GM23338 (cell line): Measurements from ENCODE around the gene POP4. TPM values are rescaled to one million over a fixed set of nuclear protein-coding genes. Genes with fewer than 3 reads are reported as not detected.

ENCODE experiments used
- ATAC-seq: fragments of 200-7000 bp; cut with Tn5 transposase; 3 replicates; pipeline ENCODE4 v1.9.1; 2020
- DNase-seq: peaks from one replicate; pipeline ENCODE4 v3.0.0-alpha.2; 2015; ENCODE audit warnings: low spot score
- H2AFZ ChIP-seq: fragments of 200-600 bp; sonication (generic); 2 replicates; pipeline ENCODE4 v1.8.0; 2016; ENCODE audit warnings: antibody characterized with exemption, mild to moderate bottlenecking, moderate library complexity
- H3F3A ChIP-seq: fragments of 200-600 bp; sonication (generic); replicated peaks from 2 replicates; pipeline ENCODE4 v1.8.0; 2017; ENCODE audit warnings: antibody characterized with exemption, mixed run types, low read depth
- H3K27ac ChIP-seq: fragments of 200-600 bp; sonication (generic); 2 replicates; pipeline ENCODE4 v1.6.1; 2016; ENCODE audit warnings: low read depth
- H3K27me3 ChIP-seq: fragments of 200-600 bp; sonication (generic); 2 replicates; pipeline ENCODE4 v1.8.0; 2016; ENCODE audit warnings: mild to moderate bottlenecking, mixed run types, moderate library complexity; ENCODE audit not compliant: insufficient read depth
- H3K36me3 ChIP-seq: fragments of 200-600 bp; sonication (generic); 2 replicates; pipeline ENCODE4 v1.8.0; 2016; ENCODE audit warnings: mild to moderate bottlenecking; ENCODE audit not compliant: insufficient read depth
- H3K4me1 ChIP-seq: fragments of 200-600 bp; sonication (generic); 2 replicates; pipeline ENCODE4 v1.8.0; 2016; ENCODE audit warnings: mild to moderate bottlenecking, moderate library complexity; ENCODE audit not compliant: insufficient read depth
- H3K4me2 ChIP-seq: fragments of 200-600 bp; sonication (generic); 2 replicates; pipeline ENCODE4 v1.7.1; 2017; ENCODE audit warnings: mixed run types
- H3K4me3 ChIP-seq: fragments of 200-600 bp; sonication (generic); 2 replicates; pipeline ENCODE4 v1.6.1; 2016; ENCODE audit warnings: mixed run types
- H3K79me2 ChIP-seq: fragments of 200-600 bp; sonication (generic); replicated peaks from 2 replicates; pipeline ENCODE4 v1.8.0; 2017; ENCODE audit warnings: mild to moderate bottlenecking; ENCODE audit not compliant: insufficient read depth
- H3K9me2 ChIP-seq: fragments of 200-600 bp; sonication (generic); 2 replicates; pipeline ENCODE4 v1.8.0; 2017; ENCODE audit not compliant: insufficient read depth
- H4K20me1 ChIP-seq: fragments of 200-600 bp; sonication (generic); replicated peaks from 2 replicates; pipeline ENCODE4 v1.8.0; 2017; ENCODE audit warnings: mild to moderate bottlenecking; ENCODE audit not compliant: insufficient read depth
- H3K27ac Mint-ChIP-seq: 2 replicates; pipeline ENCODE4 v1.8.0; 2020; ENCODE audit warnings: inconsistent platforms, mild to moderate bottlenecking, moderate library complexity, mixed read lengths
- H3K27me3 Mint-ChIP-seq: 3 replicates; pipeline ENCODE4 v1.8.0; 2022; ENCODE audit warnings: low read depth, mild to moderate bottlenecking, moderate library complexity, mixed read lengths, inconsistent platforms; ENCODE audit not compliant: insufficient read depth, poor library complexity
- H3K36me3 Mint-ChIP-seq: 3 replicates; pipeline ENCODE4 v1.8.0; 2021; ENCODE audit warnings: low read depth, mild to moderate bottlenecking, inconsistent platforms, moderate library complexity, mixed read lengths
- H3K4me1 Mint-ChIP-seq: 3 replicates; pipeline ENCODE4 v1.8.0; 2020; ENCODE audit warnings: mild to moderate bottlenecking, inconsistent platforms, mixed read lengths
- H3K4me3 Mint-ChIP-seq: 3 replicates; pipeline ENCODE4 v1.8.0; 2021; ENCODE audit warnings: moderate library complexity, mild to moderate bottlenecking, inconsistent platforms, mixed read lengths
- H3K9me3 Mint-ChIP-seq: 3 replicates; pipeline ENCODE4 v1.8.0; 2020; ENCODE audit warnings: moderate library complexity, mild to moderate bottlenecking, inconsistent platforms, mixed read lengths
- CREB1 ChIP-seq: fragments of 250-450 bp; sonication (Bioruptor Pico); IDR thresholded peaks from 2 replicates; pipeline ENCODE4 v1.5.0; 2020; ENCODE audit warnings: low read depth, mild to moderate bottlenecking, moderate library complexity
- EZH2 ChIP-seq: fragments of 200-600 bp; sonication (generic); IDR thresholded peaks from one replicate; pipeline ENCODE4 v1.8.0; 2017; ENCODE audit warnings: antibody characterized with exemption, mild to moderate bottlenecking, low read depth; ENCODE audit not compliant: unreplicated experiment
- EZH2phosphoT487 ChIP-seq: fragments of 200-600 bp; sonication (generic); IDR thresholded peaks from one replicate; pipeline ENCODE4 v1.8.1; 2018; ENCODE audit warnings: antibody characterized with exemption; ENCODE audit not compliant: unreplicated experiment
- JUNB ChIP-seq: IDR thresholded peaks from one replicate; pipeline ENCODE4 v1.6.1; 2016; ENCODE audit warnings: antibody characterized with exemption; ENCODE audit not compliant: unreplicated experiment
- NANOG ChIP-seq: IDR thresholded peaks from 2 replicates; pipeline ENCODE4 v1.6.1; 2016; ENCODE audit warnings: antibody characterized with exemption, borderline replicate concordance
- POLR2AphosphoS5 ChIP-seq: IDR thresholded peaks from 2 replicates; pipeline ENCODE4 v1.6.1; 2016; ENCODE audit warnings: antibody characterized with exemption, low read depth
- STAT1 ChIP-seq: IDR thresholded peaks from one replicate; pipeline ENCODE4 v1.6.1; 2016; ENCODE audit warnings: antibody characterized with exemption; ENCODE audit not compliant: unreplicated experiment
- ZNF114 ChIP-seq: fragments of 250-450 bp; sonication (Bioruptor Pico); IDR thresholded peaks from 2 replicates; pipeline ENCODE4 v1.5.0; 2020; ENCODE audit warnings: mild to moderate bottlenecking, moderate library complexity
- ZNF331 ChIP-seq: fragments of 250-450 bp; sonication (Bioruptor Pico); IDR thresholded peaks from 2 replicates; pipeline ENCODE4 v1.5.0; 2020; ENCODE audit warnings: low read depth, mild to moderate bottlenecking, moderate library complexity
- polyA plus RNA-seq: library from polyadenylated mRNA; unstranded; fragments of >200 nt; fragmentation: Nextera tagmentation; extraction: Ambion mirVana; gene quantifications from 2 replicates; pipeline ENCODE4 v1.2.1, GENCODE V29; 2016
- total RNA-seq: library from RNA; depleted of rRNA; stranded (reverse); fragments of >200 nt; shearing (Covaris generic); gene quantifications from 2 replicates; pipeline ENCODE4 v1.2.3, GENCODE V29; 2014
- TF ChIP-seq, protein P1 (sequence below): IDR thresholded peaks from one replicate; pipeline ENCODE4 v1.6.1; 2018; ENCODE audit warnings: antibody characterized with exemption; ENCODE audit not compliant: unreplicated experiment
- TF ChIP-seq, protein P2 (sequence below), 2 experiments: fragments of 200-600 bp in 1 of 2; sonication (generic) in 1 of 2; conservative IDR thresholded peaks; 2 replicates each; pipeline versions ENCODE4 v1.5.1 to v1.6.1; 2016 to 2017; ENCODE audit warnings: antibody characterized with exemption in 2 of 2, low read depth in 2 of 2, mild to moderate bottlenecking in 2 of 2, moderate library complexity in 1 of 2
- TF ChIP-seq, protein P3 (sequence below): IDR thresholded peaks from 2 replicates; pipeline ENCODE4 v1.6.1; 2016; ENCODE audit warnings: antibody characterized with exemption
- TF ChIP-seq, protein P4 (sequence below): fragments of 250-450 bp; sonication (Bioruptor Pico); IDR thresholded peaks from 2 replicates; pipeline ENCODE4 v1.5.0; 2020; ENCODE audit warnings: mild to moderate bottlenecking, moderate library complexity

POP4 gene
- total and polyA plus RNA-seq, 2 experiments from 2014 or later = 37.2 to 58.3 TPM

DNA sequence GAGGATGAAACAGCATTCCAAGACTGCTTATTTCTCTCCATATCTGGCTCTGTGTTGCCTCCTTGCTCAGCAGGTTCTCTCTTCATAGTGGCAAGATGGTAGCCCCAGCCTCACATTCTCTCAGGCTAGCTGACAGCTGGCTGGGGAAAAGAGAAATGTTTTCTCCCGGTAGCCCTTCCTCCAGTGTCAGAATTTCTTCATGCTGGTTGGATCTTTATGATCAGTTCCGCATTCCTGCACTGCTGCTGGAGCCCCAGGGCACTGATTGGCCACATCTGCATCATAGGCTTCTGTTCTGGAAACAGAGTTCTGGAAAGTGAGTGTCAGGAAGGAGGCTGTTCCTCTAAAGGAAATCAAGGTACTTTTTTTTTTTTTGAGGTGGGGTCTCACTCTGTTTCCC lies 24.6 kb downstream of the POP4 start:
- Mint-ChIP-seq H3K4me3 (no peak overlapping the region), H3K36me3 (no peaks in the 10 kb centered on the region), H3K27ac (no peak overlapping the region), H3K4me1 (no peaks in the 10 kb centered on the region; the same call in 2 of the 3 replicates), H3K9me3 (no peaks in the 10 kb centered on the region), H3K27me3 (peaks cover 1% of the 10 kb centered on the region)
- Histone ChIP-seq H3K36me3 (no peaks in the 10 kb centered on the region), H3F3A (no peaks in the 10 kb centered on the region), H3K9me2 (no peaks in the 10 kb centered on the region), H2AFZ (no peak overlapping the region), H3K27ac (no peak overlapping the region), H4K20me1 (no peaks in the 10 kb centered on the region), H3K4me1 (0 out of 2 replicates have a peak, but pooled peaks cover 2% of the 10 kb centered on the region), H3K4me2 (no peak overlapping the region), H3K27me3 (no peaks in the 10 kb centered on the region), H3K4me3 (no peak overlapping the region), H3K79me2 (no peaks in the 10 kb centered on the region)
- no peak for ATAC-seq
- no peak for DNase-seq
- TF ChIP-seq CREB1 (CRISPR knock-in tag) (no peak), JUNB (no peak), NANOG (no peak), EZH2phosphoT487 (no peak), ZNF331 (CRISPR knock-in tag) (no peak), ZNF114 (CRISPR knock-in tag) (no peak), STAT1 (no peak), POLR2AphosphoS5 (no peak), EZH2 (no peak)
- TF ChIP-seq, protein P1, sequence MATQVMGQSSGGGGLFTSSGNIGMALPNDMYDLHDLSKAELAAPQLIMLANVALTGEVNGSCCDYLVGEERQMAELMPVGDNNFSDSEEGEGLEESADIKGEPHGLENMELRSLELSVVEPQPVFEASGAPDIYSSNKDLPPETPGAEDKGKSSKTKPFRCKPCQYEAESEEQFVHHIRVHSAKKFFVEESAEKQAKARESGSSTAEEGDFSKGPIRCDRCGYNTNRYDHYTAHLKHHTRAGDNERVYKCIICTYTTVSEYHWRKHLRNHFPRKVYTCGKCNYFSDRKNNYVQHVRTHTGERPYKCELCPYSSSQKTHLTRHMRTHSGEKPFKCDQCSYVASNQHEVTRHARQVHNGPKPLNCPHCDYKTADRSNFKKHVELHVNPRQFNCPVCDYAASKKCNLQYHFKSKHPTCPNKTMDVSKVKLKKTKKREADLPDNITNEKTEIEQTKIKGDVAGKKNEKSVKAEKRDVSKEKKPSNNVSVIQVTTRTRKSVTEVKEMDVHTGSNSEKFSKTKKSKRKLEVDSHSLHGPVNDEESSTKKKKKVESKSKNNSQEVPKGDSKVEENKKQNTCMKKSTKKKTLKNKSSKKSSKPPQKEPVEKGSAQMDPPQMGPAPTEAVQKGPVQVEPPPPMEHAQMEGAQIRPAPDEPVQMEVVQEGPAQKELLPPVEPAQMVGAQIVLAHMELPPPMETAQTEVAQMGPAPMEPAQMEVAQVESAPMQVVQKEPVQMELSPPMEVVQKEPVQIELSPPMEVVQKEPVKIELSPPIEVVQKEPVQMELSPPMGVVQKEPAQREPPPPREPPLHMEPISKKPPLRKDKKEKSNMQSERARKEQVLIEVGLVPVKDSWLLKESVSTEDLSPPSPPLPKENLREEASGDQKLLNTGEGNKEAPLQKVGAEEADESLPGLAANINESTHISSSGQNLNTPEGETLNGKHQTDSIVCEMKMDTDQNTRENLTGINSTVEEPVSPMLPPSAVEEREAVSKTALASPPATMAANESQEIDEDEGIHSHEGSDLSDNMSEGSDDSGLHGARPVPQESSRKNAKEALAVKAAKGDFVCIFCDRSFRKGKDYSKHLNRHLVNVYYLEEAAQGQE = no peak
- TF ChIP-seq, protein P2, sequence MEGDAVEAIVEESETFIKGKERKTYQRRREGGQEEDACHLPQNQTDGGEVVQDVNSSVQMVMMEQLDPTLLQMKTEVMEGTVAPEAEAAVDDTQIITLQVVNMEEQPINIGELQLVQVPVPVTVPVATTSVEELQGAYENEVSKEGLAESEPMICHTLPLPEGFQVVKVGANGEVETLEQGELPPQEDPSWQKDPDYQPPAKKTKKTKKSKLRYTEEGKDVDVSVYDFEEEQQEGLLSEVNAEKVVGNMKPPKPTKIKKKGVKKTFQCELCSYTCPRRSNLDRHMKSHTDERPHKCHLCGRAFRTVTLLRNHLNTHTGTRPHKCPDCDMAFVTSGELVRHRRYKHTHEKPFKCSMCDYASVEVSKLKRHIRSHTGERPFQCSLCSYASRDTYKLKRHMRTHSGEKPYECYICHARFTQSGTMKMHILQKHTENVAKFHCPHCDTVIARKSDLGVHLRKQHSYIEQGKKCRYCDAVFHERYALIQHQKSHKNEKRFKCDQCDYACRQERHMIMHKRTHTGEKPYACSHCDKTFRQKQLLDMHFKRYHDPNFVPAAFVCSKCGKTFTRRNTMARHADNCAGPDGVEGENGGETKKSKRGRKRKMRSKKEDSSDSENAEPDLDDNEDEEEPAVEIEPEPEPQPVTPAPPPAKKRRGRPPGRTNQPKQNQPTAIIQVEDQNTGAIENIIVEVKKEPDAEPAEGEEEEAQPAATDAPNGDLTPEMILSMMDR (conservative IDR thresholded peaks at IDR 0.05; ENCODE audit: low read depth in 2 of 2) = no peak
- TF ChIP-seq, protein P3, sequence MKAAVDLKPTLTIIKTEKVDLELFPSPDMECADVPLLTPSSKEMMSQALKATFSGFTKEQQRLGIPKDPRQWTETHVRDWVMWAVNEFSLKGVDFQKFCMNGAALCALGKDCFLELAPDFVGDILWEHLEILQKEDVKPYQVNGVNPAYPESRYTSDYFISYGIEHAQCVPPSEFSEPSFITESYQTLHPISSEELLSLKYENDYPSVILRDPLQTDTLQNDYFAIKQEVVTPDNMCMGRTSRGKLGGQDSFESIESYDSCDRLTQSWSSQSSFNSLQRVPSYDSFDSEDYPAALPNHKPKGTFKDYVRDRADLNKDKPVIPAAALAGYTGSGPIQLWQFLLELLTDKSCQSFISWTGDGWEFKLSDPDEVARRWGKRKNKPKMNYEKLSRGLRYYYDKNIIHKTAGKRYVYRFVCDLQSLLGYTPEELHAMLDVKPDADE = no peak
- TF ChIP-seq, protein P4, sequence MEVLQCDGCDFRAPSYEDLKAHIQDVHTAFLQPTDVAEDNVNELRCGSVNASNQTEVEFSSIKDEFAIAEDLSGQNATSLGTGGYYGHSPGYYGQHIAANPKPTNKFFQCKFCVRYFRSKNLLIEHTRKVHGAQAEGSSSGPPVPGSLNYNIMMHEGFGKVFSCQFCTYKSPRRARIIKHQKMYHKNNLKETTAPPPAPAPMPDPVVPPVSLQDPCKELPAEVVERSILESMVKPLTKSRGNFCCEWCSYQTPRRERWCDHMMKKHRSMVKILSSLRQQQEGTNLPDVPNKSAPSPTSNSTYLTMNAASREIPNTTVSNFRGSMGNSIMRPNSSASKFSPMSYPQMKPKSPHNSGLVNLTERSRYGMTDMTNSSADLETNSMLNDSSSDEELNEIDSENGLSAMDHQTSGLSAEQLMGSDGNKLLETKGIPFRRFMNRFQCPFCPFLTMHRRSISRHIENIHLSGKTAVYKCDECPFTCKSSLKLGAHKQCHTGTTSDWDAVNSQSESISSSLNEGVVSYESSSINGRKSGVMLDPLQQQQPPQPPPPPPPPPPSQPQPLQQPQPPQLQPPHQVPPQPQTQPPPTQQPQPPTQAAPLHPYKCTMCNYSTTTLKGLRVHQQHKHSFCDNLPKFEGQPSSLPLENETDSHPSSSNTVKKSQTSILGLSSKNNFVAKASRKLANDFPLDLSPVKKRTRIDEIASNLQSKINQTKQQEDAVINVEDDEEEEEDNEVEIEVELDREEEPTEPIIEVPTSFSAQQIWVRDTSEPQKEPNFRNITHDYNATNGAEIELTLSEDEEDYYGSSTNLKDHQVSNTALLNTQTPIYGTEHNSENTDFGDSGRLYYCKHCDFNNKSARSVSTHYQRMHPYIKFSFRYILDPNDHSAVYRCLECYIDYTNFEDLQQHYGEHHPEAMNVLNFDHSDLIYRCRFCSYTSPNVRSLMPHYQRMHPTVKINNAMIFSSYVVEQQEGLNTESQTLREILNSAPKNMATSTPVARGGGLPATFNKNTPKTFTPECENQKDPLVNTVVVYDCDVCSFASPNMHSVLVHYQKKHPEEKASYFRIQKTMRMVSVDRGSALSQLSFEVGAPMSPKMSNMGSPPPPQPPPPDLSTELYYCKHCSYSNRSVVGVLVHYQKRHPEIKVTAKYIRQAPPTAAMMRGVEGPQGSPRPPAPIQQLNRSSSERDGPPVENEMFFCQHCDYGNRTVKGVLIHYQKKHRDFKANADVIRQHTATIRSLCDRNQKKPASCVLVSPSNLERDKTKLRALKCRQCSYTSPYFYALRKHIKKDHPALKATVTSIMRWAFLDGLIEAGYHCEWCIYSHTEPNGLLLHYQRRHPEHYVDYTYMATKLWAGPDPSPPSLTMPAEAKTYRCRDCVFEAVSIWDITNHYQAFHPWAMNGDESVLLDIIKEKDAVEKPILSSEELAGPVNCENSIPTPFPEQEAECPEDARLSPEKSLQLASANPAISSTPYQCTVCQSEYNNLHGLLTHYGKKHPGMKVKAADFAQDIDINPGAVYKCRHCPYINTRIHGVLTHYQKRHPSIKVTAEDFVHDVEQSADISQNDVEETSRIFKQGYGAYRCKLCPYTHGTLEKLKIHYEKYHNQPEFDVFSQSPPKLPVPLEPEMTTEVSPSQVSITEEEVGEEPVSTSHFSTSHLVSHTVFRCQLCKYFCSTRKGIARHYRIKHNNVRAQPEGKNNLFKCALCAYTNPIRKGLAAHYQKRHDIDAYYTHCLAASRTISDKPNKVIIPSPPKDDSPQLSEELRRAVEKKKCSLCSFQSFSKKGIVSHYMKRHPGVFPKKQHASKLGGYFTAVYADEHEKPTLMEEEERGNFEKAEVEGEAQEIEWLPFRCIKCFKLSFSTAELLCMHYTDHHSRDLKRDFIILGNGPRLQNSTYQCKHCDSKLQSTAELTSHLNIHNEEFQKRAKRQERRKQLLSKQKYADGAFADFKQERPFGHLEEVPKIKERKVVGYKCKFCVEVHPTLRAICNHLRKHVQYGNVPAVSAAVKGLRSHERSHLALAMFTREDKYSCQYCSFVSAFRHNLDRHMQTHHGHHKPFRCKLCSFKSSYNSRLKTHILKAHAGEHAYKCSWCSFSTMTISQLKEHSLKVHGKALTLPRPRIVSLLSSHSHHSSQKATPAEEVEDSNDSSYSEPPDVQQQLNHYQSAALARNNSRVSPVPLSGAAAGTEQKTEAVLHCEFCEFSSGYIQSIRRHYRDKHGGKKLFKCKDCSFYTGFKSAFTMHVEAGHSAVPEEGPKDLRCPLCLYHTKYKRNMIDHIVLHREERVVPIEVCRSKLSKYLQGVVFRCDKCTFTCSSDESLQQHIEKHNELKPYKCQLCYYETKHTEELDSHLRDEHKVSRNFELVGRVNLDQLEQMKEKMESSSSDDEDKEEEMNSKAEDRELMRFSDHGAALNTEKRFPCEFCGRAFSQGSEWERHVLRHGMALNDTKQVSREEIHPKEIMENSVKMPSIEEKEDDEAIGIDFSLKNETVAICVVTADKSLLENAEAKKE (CRISPR knock-in tag) = no peak
